Loucy (cell line): ENCODE measurements around the gene PPM1M.
"Not testable (repeated sequence)": the region's sequence is repeated elsewhere in the genome, so short reads cannot be mapped to it uniquely, and the experiment has no call there.

ENCODE experiments used
- H2AFZ ChIP-seq: fragments of 200-600 bp; sonication (generic); 2 replicates; pipeline ENCODE4 v1.6.0; 2016; ENCODE audit warnings: antibody characterized with exemption, mild to moderate bottlenecking, low read length, moderate library complexity
- H3F3A ChIP-seq: fragments of 200-600 bp; 2 replicates; pipeline ENCODE4 v1.6.0; 2016; ENCODE audit warnings: antibody characterized with exemption, low read depth, mild to moderate bottlenecking
- H3K27me3 ChIP-seq: fragments of 200-600 bp; sonication (generic); 2 replicates; pipeline ENCODE4 v1.6.1; 2014; ENCODE audit warnings: low read length, mild to moderate bottlenecking; ENCODE audit not compliant: insufficient read depth, poor library complexity, severe bottlenecking
- H3K36me3 ChIP-seq: fragments of 200-600 bp; sonication (generic); 2 replicates; pipeline ENCODE4 v1.6.1; 2016; ENCODE audit warnings: low read length; ENCODE audit not compliant: insufficient read depth
- H3K4me1 ChIP-seq: fragments of 200-600 bp; sonication (generic); 2 replicates; pipeline ENCODE4 v1.5.1; 2014; ENCODE audit warnings: low read length, mild to moderate bottlenecking; ENCODE audit not compliant: insufficient read depth, poor library complexity, severe bottlenecking
- H3K4me2 ChIP-seq: fragments of 200-600 bp; sonication (generic); 2 replicates; pipeline ENCODE4 v1.6.0; 2014; ENCODE audit warnings: antibody characterized with exemption, low read length, low read depth, mild to moderate bottlenecking; ENCODE audit not compliant: poor library complexity, severe bottlenecking
- H3K4me3 ChIP-seq: fragments of 200-600 bp; sonication (generic); 2 replicates; pipeline ENCODE4 v1.5.1; 2014; ENCODE audit warnings: low read length, mild to moderate bottlenecking, mixed read lengths; ENCODE audit not compliant: poor library complexity, severe bottlenecking
- H3K79me2 ChIP-seq: fragments of 200-600 bp; sonication (generic); 2 replicates; pipeline ENCODE4 v1.6.1; 2014; ENCODE audit warnings: low read length; ENCODE audit not compliant: insufficient read depth
- H3K9ac ChIP-seq: fragments of 200-600 bp; sonication (generic); 2 replicates; pipeline ENCODE4 v1.6.0; 2014; ENCODE audit warnings: mild to moderate bottlenecking, low read depth, low read length, moderate library complexity; ENCODE audit not compliant: poor library complexity, severe bottlenecking
- H3K9me2 ChIP-seq: fragments of 200-600 bp; sonication (generic); replicated peaks from 2 replicates; pipeline ENCODE4 v1.6.1; 2016; ENCODE audit warnings: low read depth, low read length, mixed read lengths
- H3K9me3 ChIP-seq: fragments of 200-600 bp; sonication (generic); 2 replicates; pipeline ENCODE4 v1.6.1; 2014; ENCODE audit warnings: mild to moderate bottlenecking, antibody characterized with exemption, low read length, low read depth; ENCODE audit not compliant: insufficient read depth
- H4K20me1 ChIP-seq: fragments of 200-600 bp; sonication (generic); 2 replicates; pipeline ENCODE4 v1.6.0; 2014; ENCODE audit warnings: antibody characterized with exemption, low read length, mild to moderate bottlenecking; ENCODE audit not compliant: insufficient read depth, poor library complexity, severe bottlenecking
- EZH2phosphoT487 ChIP-seq: fragments of 200-600 bp; IDR thresholded peaks from 2 replicates; pipeline ENCODE4 v1.6.1; 2018; ENCODE audit warnings: antibody characterized with exemption, mild to moderate bottlenecking, moderate library complexity, borderline replicate concordance
- TF ChIP-seq, protein P1 (sequence below): fragments of 200-600 bp; sonication (generic); conservative IDR thresholded peaks from 2 replicates; pipeline ENCODE4 v1.5.1; 2014; ENCODE audit warnings: mild to moderate bottlenecking, antibody characterized with exemption, low read length

The PPM1M gene

DNA sequence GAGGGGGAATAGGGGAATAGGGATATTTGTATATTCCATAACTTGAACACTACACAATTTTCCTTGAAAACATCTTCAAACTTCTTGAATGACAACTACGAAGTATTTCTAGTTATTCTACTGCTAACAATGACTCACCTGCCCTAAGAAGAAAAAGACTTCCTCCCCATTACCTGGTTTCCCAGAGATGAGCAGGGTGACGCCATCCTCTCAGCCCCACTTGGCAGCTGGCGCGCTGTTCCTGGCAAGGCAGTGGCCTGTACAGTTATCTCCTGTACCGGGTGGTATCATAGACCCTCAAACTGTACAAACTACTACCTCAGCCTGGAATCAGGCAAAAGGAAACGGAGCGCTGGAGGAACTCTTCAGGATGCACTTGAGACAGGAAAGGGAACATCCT lies 22.5 kb downstream of the PPM1M start:
- no peaks in the 10 kb centered on the region for H3K9me3 ChIP-seq
- H3K9ac ChIP-seq: no peak overlapping the region
- H3K36me3 ChIP-seq: peaks cover 86% of the 10 kb centered on the region
- TF ChIP-seq, protein P1, sequence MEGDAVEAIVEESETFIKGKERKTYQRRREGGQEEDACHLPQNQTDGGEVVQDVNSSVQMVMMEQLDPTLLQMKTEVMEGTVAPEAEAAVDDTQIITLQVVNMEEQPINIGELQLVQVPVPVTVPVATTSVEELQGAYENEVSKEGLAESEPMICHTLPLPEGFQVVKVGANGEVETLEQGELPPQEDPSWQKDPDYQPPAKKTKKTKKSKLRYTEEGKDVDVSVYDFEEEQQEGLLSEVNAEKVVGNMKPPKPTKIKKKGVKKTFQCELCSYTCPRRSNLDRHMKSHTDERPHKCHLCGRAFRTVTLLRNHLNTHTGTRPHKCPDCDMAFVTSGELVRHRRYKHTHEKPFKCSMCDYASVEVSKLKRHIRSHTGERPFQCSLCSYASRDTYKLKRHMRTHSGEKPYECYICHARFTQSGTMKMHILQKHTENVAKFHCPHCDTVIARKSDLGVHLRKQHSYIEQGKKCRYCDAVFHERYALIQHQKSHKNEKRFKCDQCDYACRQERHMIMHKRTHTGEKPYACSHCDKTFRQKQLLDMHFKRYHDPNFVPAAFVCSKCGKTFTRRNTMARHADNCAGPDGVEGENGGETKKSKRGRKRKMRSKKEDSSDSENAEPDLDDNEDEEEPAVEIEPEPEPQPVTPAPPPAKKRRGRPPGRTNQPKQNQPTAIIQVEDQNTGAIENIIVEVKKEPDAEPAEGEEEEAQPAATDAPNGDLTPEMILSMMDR: no peak
- no peak for TF ChIP-seq EZH2phosphoT487
- peaks cover 91% of the 10 kb centered on the region for H3K79me2 ChIP-seq
- no peak overlapping the region for H3K4me2 ChIP-seq
- H3K27me3 ChIP-seq: no peaks in the 10 kb centered on the region
- peaks cover 26% of the 10 kb centered on the region for H3K4me1 ChIP-seq
- no peak overlapping the region for H2AFZ ChIP-seq
- H3F3A ChIP-seq: 0 out of 2 replicates have a peak, but pooled peaks cover 4% of the 10 kb centered on the region
- H3K9me2 ChIP-seq: no peaks in the 10 kb centered on the region
- H4K20me1 ChIP-seq: peaks cover 87% of the 10 kb centered on the region
- H3K4me3 ChIP-seq: no peak overlapping the region

DNA sequence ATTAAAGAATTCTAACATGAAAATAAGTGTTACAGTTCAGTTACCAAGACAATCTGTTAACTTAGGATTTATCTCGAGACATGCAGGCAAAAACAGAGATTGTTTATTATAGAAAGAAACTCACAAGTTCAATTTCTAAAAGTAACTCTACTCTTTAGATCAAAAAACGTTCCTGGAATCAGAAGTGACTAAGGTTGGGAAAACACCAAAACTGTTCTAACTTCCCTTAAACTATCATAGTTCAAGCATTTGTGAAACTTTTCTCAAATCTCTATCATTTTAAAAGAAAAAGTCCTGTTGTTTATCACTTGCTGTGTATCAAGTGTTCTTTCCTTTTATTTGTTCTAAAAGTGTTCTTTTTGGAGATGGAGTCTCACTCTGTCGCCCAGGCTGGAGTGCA lies 24.2 kb downstream of the PPM1M start:
- H3K4me1 ChIP-seq: peaks cover 36% of the 10 kb centered on the region
- H3K4me2 ChIP-seq: no peak overlapping the region
- H3K9me3 ChIP-seq: no peaks in the 10 kb centered on the region
- no peak overlapping the region for H2AFZ ChIP-seq
- 0 out of 2 replicates have a peak, but pooled peaks cover 4% of the 10 kb centered on the region for H3F3A ChIP-seq
- no peak overlapping the region for H3K9ac ChIP-seq
- peaks cover 69% of the 10 kb centered on the region for H3K36me3 ChIP-seq
- peaks cover 90% of the 10 kb centered on the region for H4K20me1 ChIP-seq
- H3K4me3 ChIP-seq: no peak overlapping the region
- peaks cover 93% of the 10 kb centered on the region for H3K79me2 ChIP-seq
- no peaks in the 10 kb centered on the region for H3K9me2 ChIP-seq
- H3K27me3 ChIP-seq: no peaks in the 10 kb centered on the region
- TF ChIP-seq, protein P1: no peak
- no peak for TF ChIP-seq EZH2phosphoT487

DNA sequence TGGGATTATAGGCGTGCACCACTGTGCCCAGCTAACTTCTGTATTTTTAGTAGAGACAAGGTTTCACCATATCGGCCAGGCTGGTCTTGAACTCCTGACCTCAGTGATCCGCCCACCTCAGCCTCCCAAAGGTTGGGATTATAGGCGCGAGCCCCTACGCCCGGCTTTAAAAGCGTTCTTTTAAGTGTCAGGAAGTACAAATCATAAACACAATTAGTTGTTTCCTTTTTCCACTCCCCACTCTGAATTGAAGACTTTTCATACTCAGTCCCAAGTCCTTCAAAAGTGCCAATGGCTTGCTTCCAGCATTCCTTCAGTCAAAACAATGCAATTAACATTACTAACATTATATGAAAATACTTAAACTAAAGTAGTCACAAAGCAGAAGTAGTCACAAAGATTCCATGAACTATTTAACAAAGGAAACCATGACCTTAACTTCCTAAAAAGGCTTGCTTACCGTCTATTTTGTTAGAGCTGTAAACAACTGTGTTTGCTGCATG lies 24.7 kb downstream of the PPM1M start:
- no peak for TF ChIP-seq EZH2phosphoT487
- TF ChIP-seq, protein P1: no peak
- H4K20me1 ChIP-seq: peaks cover 91% of the 10 kb centered on the region
- peaks cover 66% of the 10 kb centered on the region for H3K36me3 ChIP-seq
- no peak overlapping the region for H2AFZ ChIP-seq
- H3K27me3 ChIP-seq: no peaks in the 10 kb centered on the region
- H3K79me2 ChIP-seq: peaks cover 96% of the 10 kb centered on the region
- no peaks in the 10 kb centered on the region for H3K9me2 ChIP-seq
- peak overlapping the region; percentile 99 for H3K4me2 ChIP-seq
- peak overlapping the region; percentile 25 for H3K9ac ChIP-seq
- H3K9me3 ChIP-seq: no peaks in the 10 kb centered on the region
- H3K4me1 ChIP-seq: peaks cover 38% of the 10 kb centered on the region
- H3F3A ChIP-seq: 0 out of 2 replicates have a peak, but pooled peaks cover 4% of the 10 kb centered on the region
- H3K4me3 ChIP-seq: peak overlapping the region; percentile 45

DNA sequence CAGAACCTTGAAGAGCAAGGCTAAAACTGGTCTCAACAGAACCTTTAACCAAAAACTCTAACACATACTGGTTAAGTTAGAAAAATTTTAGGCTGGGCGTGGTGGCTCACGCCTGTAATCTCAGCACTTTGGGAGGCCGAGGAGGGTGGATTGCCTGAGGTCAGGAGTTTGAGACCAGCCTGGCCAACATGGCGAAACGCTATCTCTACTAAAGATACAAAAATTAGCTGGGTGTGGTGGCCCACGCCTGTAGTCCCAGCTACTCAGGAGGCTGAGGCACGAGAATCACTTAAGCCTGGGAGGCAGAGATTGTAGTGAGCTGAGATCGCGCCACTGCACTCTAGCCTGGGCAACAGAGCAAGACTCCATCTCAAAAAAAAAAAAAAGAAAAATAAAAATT lies 26.6 kb downstream of the PPM1M start:
- not testable (repeated sequence) for H2AFZ ChIP-seq, H3K27me3 ChIP-seq, H3K9me3 ChIP-seq, H3F3A ChIP-seq, H3K9ac ChIP-seq, H3K9me2 ChIP-seq
- Histone ChIP-seq H3K4me2 (peak overlapping the region; percentile 99), H3K4me3 (peak overlapping the region; percentile 45), H3K36me3 (peaks cover 47% of the 10 kb centered on the region), H3K4me1 (peaks cover 51% of the 10 kb centered on the region), H3K79me2 (peaks cover 100% of the 10 kb centered on the region), H4K20me1 (peaks cover 96% of the 10 kb centered on the region)
